DND-41 (cell line): ENCODE measurements around the gene SKIL.

Source experiments
- ATAC-seq: fragments of 200-7000 bp; cut with Tn5 transposase; 3 replicates; pipeline ENCODE4 v1.9.1; 2021; ENCODE audit warnings: low read depth; ENCODE audit not compliant: insufficient read depth
- DNase-seq: peaks from one replicate; pipeline ENCODE4 v3.0.0-alpha.2; 2020
- H2AFZ ChIP-seq: 2 replicates; pipeline ENCODE4 v1.6.0; 2012; ENCODE audit warnings: low read depth, low read length
- H3K27ac ChIP-seq: 2 replicates; pipeline ENCODE4 v1.5.1; 2012; ENCODE audit warnings: low read length, inconsistent platforms
- H3K27me3 ChIP-seq: fragments of 200-600 bp; sonication (generic); 2 replicates; pipeline ENCODE4 v1.6.0; 2012; ENCODE audit warnings: low read length, mild to moderate bottlenecking, inconsistent platforms; ENCODE audit not compliant: insufficient read depth, poor library complexity
- H3K36me3 ChIP-seq: 2 replicates; pipeline ENCODE4 v1.5.1; 2012; ENCODE audit warnings: low read length, inconsistent platforms; ENCODE audit not compliant: insufficient read depth
- H3K4me1 ChIP-seq: 2 replicates; pipeline ENCODE4 v1.5.1; 2012; ENCODE audit warnings: mild to moderate bottlenecking, low read length; ENCODE audit not compliant: insufficient read depth
- H3K4me2 ChIP-seq: 2 replicates; pipeline ENCODE4 v1.6.0; 2012; ENCODE audit warnings: mild to moderate bottlenecking, moderate library complexity, low read length, inconsistent platforms; ENCODE audit not compliant: insufficient read depth
- H3K4me3 ChIP-seq, 2 experiments: fragments of 200-600 bp in 1 of 2; shearing (Covaris generic) in 1 of 2; 2 replicates each; pipeline ENCODE4 v1.5.1; 2012 to 2016; ENCODE audit warnings: inconsistent platforms in 2 of 2, low read length in 2 of 2, mild to moderate bottlenecking in 2 of 2, low read depth in 1 of 2, moderate library complexity in 1 of 2
- H3K79me2 ChIP-seq: 2 replicates; pipeline ENCODE4 v1.6.0; 2012; ENCODE audit warnings: low read length, inconsistent platforms; ENCODE audit not compliant: insufficient read depth
- H3K9ac ChIP-seq: 2 replicates; pipeline ENCODE4 v1.6.0; 2012; ENCODE audit warnings: low read depth, mild to moderate bottlenecking, inconsistent platforms, low read length, moderate library complexity
- H3K9me3 ChIP-seq: 2 replicates; pipeline ENCODE4 v1.5.1; 2012; ENCODE audit warnings: low read length, moderate library complexity, mild to moderate bottlenecking, inconsistent platforms; ENCODE audit not compliant: insufficient read depth, severe bottlenecking
- H4K20me1 ChIP-seq: 2 replicates; pipeline ENCODE4 v1.6.0; 2012; ENCODE audit warnings: low read length; ENCODE audit not compliant: insufficient read depth
- CTCF ChIP-seq: IDR thresholded peaks from 2 replicates; pipeline ENCODE4 v1.5.1; 2012; ENCODE audit warnings: borderline replicate concordance, low read length, moderate library complexity, mild to moderate bottlenecking; ENCODE audit not compliant: poor library complexity, severe bottlenecking; ENCODE audit errors: extremely low read depth
- EZH2 ChIP-seq: IDR thresholded peaks from 3 replicates; pipeline ENCODE4 v1.6.1; 2012; ENCODE audit warnings: borderline replicate concordance, low read depth, mild to moderate bottlenecking, moderate library complexity, low read length, inconsistent platforms; ENCODE audit not compliant: severe bottlenecking

SKIL gene

DNA sequence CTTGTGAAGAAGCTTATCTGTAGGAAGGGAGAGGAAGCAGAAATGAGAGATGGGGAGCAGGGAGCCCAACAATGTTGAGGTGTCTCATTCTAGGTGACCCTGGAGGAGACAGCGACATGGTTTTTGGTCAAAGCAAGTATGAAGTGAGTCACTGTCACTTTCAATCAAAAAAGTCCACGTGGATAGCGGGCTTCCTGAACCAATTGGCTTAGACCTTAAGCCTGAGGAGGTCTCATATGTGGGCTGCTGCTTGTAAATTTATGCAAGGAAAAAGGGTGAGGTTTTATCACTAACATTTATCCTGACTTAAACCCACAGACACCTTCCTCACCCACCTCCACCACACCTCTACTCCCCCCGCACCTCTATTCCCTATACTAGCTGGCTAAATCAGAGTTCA is 83.9 kb downstream of the SKIL start:
- H3K4me2 ChIP-seq: no peak overlapping the region
- no peaks in the 10 kb centered on the region for H3K36me3 ChIP-seq
- H3K4me3 ChIP-seq: no peak overlapping the region
- no peaks in the 10 kb centered on the region for H3K4me1 ChIP-seq
- DNase-seq (no peak), ATAC-seq (no peak)
- H3K9me3 ChIP-seq: no peaks in the 10 kb centered on the region
- H4K20me1 ChIP-seq: no peaks in the 10 kb centered on the region
- H3K79me2 ChIP-seq: no peaks in the 10 kb centered on the region
- H3K27me3 ChIP-seq: peaks cover 26% of the 10 kb centered on the region
- no peak overlapping the region for H3K9ac ChIP-seq
- no peak overlapping the region for H2AFZ ChIP-seq
- H3K27ac ChIP-seq: no peak overlapping the region
- TF ChIP-seq CTCF (no peak), EZH2 (no peak)

- Histone ChIP-seq H3K27me3 (peaks cover 24% of the 10 kb centered on the region), H2AFZ (no peak overlapping the region), H3K4me1 (no peaks in the 10 kb centered on the region), H3K9me3 (no peaks in the 10 kb centered on the region), H4K20me1 (no peaks in the 10 kb centered on the region), H3K9ac (no peak overlapping the region), H3K4me3 (no peak overlapping the region), H3K4me2 (no peak overlapping the region), H3K79me2 (no peaks in the 10 kb centered on the region), H3K27ac (no peak overlapping the region), H3K36me3 (no peaks in the 10 kb centered on the region)
- no peak for TF ChIP-seq CTCF
- no peak for TF ChIP-seq EZH2
- DNase-seq (no peak), ATAC-seq (no peak)
Measured at GRCh38 chr3:170442947-170443346, 85.4 kb downstream of the SKIL start.

GRCh38 chr3:170443457-170443856 is 85.9 kb downstream of the SKIL start:
- Histone ChIP-seq H3K9ac (no peak overlapping the region), H4K20me1 (no peaks in the 10 kb centered on the region), H3K9me3 (no peaks in the 10 kb centered on the region), H3K27me3 (peaks cover 22% of the 10 kb centered on the region), H3K36me3 (no peaks in the 10 kb centered on the region), H3K79me2 (no peaks in the 10 kb centered on the region), H3K4me1 (no peaks in the 10 kb centered on the region), H2AFZ (no peak overlapping the region), H3K4me3 (no peak overlapping the region), H3K4me2 (no peak overlapping the region), H3K27ac (no peak overlapping the region)
- no peak for DNase-seq
- no peak for ATAC-seq
- TF ChIP-seq CTCF: no peak
- TF ChIP-seq EZH2: no peak
